HEK293 (cell line): Measurements from ENCODE around the gene PDF.

ENCODE experiments used
- CTCF ChIA-PET: fragments of 350-600 bp; formaldehyde crosslinking; extraction: SDS; loops from one replicate; lab custom pipeline; 2021; ENCODE audit warnings: antibody characterized with exemption; lab: Yijun Ruan, JAX
- POLR2A ChIA-PET: fragments of 300-600 bp; formaldehyde crosslinking; extraction: SDS; loops from one replicate; lab custom pipeline; 2020; ENCODE audit warnings: antibody characterized with exemption, inconsistent platforms; lab: Yijun Ruan, JAX
- H3K27ac ChIP-seq: fragments of 200-500 bp; sonication (Bioruptor generic); 2 replicates; pipeline ENCODE4 v1.5.1; 2014; ENCODE audit warnings: low read depth, low read length, control low read depth, inconsistent platforms; ENCODE audit errors: extremely low read depth
- H3K36me3 ChIP-seq, 2 experiments: fragments of 200-500 bp in 1 of 2; sonication (Bioruptor generic) in 1 of 2; 1 replicate in 1 of 2; 2 replicates in 1 of 2; pipeline ENCODE4 v1.5.1; 2014 to 2017; ENCODE audit warnings: inconsistent platforms in 2 of 2, low read length in 2 of 2; ENCODE audit not compliant: control insufficient read depth in 2 of 2, insufficient read depth in 1 of 2
- H3K4me1 ChIP-seq: fragments of 200-500 bp; sonication (Bioruptor generic); 2 replicates; pipeline ENCODE4 v1.5.1; 2014; ENCODE audit warnings: mild to moderate bottlenecking, low read length, inconsistent platforms; ENCODE audit not compliant: control insufficient read depth, insufficient read depth
- H3K4me3 ChIP-seq: 2 replicates; pipeline ENCODE4 v1.5.1; 2011; ENCODE audit warnings: low read depth, mild to moderate bottlenecking, control low read depth, low read length, moderate library complexity
- H3K9me3 ChIP-seq: fragments of 200-500 bp; sonication (Bioruptor generic); 2 replicates; pipeline ENCODE4 v1.5.1; 2014; ENCODE audit warnings: low read depth, low read length, inconsistent platforms; ENCODE audit not compliant: control insufficient read depth, insufficient read depth
- ATF2 ChIP-seq: fragments of 450-650 bp; formaldehyde crosslinking; IDR thresholded peaks from 2 replicates; pipeline ENCODE4 v1.5.1; 2016; ENCODE audit warnings: missing biosample characterization, missing genetic modification characterization, low read depth
- GLIS1 ChIP-seq: fragments of 450-650 bp; formaldehyde crosslinking; IDR thresholded peaks from 2 replicates; pipeline ENCODE4 v1.5.1; 2016; ENCODE audit warnings: missing biosample characterization, missing genetic modification characterization
- INSM2 ChIP-seq: fragments of 450-650 bp; formaldehyde crosslinking; IDR thresholded peaks from 2 replicates; pipeline ENCODE4 v1.5.1; 2016; ENCODE audit warnings: missing biosample characterization, missing genetic modification characterization
- KLF10 ChIP-seq: fragments of 450-650 bp; IDR thresholded peaks from 2 replicates; pipeline ENCODE4 v1.5.1; 2018; ENCODE audit warnings: missing biosample characterization, mild to moderate bottlenecking, missing genetic modification characterization
- KLF7 ChIP-seq: fragments of 450-650 bp; formaldehyde crosslinking; IDR thresholded peaks from 2 replicates; pipeline ENCODE4 v1.5.1; 2016; ENCODE audit warnings: missing biosample characterization, missing genetic modification characterization, borderline replicate concordance
- KLF8 ChIP-seq: fragments of 450-650 bp; formaldehyde crosslinking; IDR thresholded peaks from 2 replicates; pipeline ENCODE4 v1.5.1; 2016; ENCODE audit warnings: missing biosample characterization, missing genetic modification characterization
- MZF1 ChIP-seq: fragments of 450-650 bp; formaldehyde crosslinking; IDR thresholded peaks from 2 replicates; pipeline ENCODE4 v1.5.1; 2017; ENCODE audit warnings: missing biosample characterization, missing genetic modification characterization, borderline replicate concordance
- ZBTB1 ChIP-seq: fragments of 450-650 bp; formaldehyde crosslinking; IDR thresholded peaks from 2 replicates; pipeline ENCODE4 v1.5.1; 2016; ENCODE audit warnings: missing biosample characterization, missing genetic modification characterization
- ZEB2 ChIP-seq: fragments of 450-650 bp; formaldehyde crosslinking; IDR thresholded peaks from 2 replicates; pipeline ENCODE4 v1.5.1; 2016; ENCODE audit warnings: missing biosample characterization, missing genetic modification characterization
- ZFP69B ChIP-seq: fragments of 450-650 bp; formaldehyde crosslinking; IDR thresholded peaks from 2 replicates; pipeline ENCODE4 v1.5.1; 2016; ENCODE audit warnings: missing biosample characterization, missing genetic modification characterization
- ZNF121 ChIP-seq: fragments of 450-650 bp; formaldehyde crosslinking; IDR thresholded peaks from 2 replicates; pipeline ENCODE4 v1.5.1; 2016; ENCODE audit warnings: missing biosample characterization, missing genetic modification characterization
- ZNF132 ChIP-seq: fragments of 450-650 bp; formaldehyde crosslinking; IDR thresholded peaks from 2 replicates; pipeline ENCODE4 v1.5.1; 2017; ENCODE audit warnings: missing biosample characterization, missing genetic modification characterization, borderline replicate concordance
- ZNF2 ChIP-seq: fragments of 450-650 bp; formaldehyde crosslinking; IDR thresholded peaks from 2 replicates; pipeline ENCODE4 v1.5.1; 2016; ENCODE audit warnings: missing biosample characterization, missing genetic modification characterization
- ZNF23 ChIP-seq: fragments of 450-650 bp; formaldehyde crosslinking; IDR thresholded peaks from 2 replicates; pipeline ENCODE4 v1.5.1; 2016; ENCODE audit warnings: missing biosample characterization, missing genetic modification characterization, borderline replicate concordance
- ZNF239 ChIP-seq: fragments of 450-650 bp; formaldehyde crosslinking; IDR thresholded peaks from 2 replicates; pipeline ENCODE4 v1.5.1; 2016; ENCODE audit warnings: missing biosample characterization, missing genetic modification characterization
- ZNF24 ChIP-seq: fragments of 450-650 bp; formaldehyde crosslinking; IDR thresholded peaks from 2 replicates; pipeline ENCODE4 v1.5.1; 2016; ENCODE audit warnings: missing biosample characterization, missing genetic modification characterization
- ZNF292 ChIP-seq: fragments of 450-650 bp; formaldehyde crosslinking; IDR thresholded peaks from 2 replicates; pipeline ENCODE4 v1.5.1; 2016; ENCODE audit warnings: low read depth, missing biosample characterization, missing genetic modification characterization, borderline replicate concordance
- ZNF324 ChIP-seq: fragments of 450-650 bp; formaldehyde crosslinking; IDR thresholded peaks from 2 replicates; pipeline ENCODE4 v1.5.1; 2016; ENCODE audit warnings: missing biosample characterization, missing genetic modification characterization
- ZNF404 ChIP-seq: fragments of 450-650 bp; formaldehyde crosslinking; IDR thresholded peaks from 2 replicates; pipeline ENCODE4 v1.5.1; 2017; ENCODE audit warnings: missing biosample characterization, missing genetic modification characterization
- ZNF501 ChIP-seq: fragments of 450-650 bp; formaldehyde crosslinking; IDR thresholded peaks from 2 replicates; pipeline ENCODE4 v1.5.1; 2016; ENCODE audit warnings: missing biosample characterization, missing genetic modification characterization
- ZNF513 ChIP-seq: fragments of 450-650 bp; IDR thresholded peaks from 2 replicates; pipeline ENCODE4 v1.5.1; 2018; ENCODE audit warnings: missing biosample characterization, missing genetic modification characterization
- ZNF530 ChIP-seq: fragments of 450-650 bp; formaldehyde crosslinking; IDR thresholded peaks from 2 replicates; pipeline ENCODE4 v1.5.1; 2016; ENCODE audit warnings: low read depth, missing biosample characterization, missing genetic modification characterization
- ZNF549 ChIP-seq: fragments of 450-650 bp; IDR thresholded peaks from 2 replicates; pipeline ENCODE4 v1.5.1; 2018; ENCODE audit warnings: missing biosample characterization, missing genetic modification characterization, mild to moderate bottlenecking, inconsistent platforms, moderate library complexity
- ZNF624 ChIP-seq: fragments of 450-650 bp; formaldehyde crosslinking; IDR thresholded peaks from 2 replicates; pipeline ENCODE4 v1.5.1; 2017; ENCODE audit warnings: missing biosample characterization, missing genetic modification characterization
- ZNF629 ChIP-seq: fragments of 450-650 bp; formaldehyde crosslinking; IDR thresholded peaks from 2 replicates; pipeline ENCODE4 v1.5.1; 2017; ENCODE audit warnings: missing biosample characterization, missing genetic modification characterization
- ZNF692 ChIP-seq: fragments of 450-650 bp; formaldehyde crosslinking; IDR thresholded peaks from 2 replicates; pipeline ENCODE4 v1.5.1; 2016; ENCODE audit warnings: missing biosample characterization, missing genetic modification characterization
- ZNF76 ChIP-seq: fragments of 450-650 bp; formaldehyde crosslinking; IDR thresholded peaks from 2 replicates; pipeline ENCODE4; 2016; ENCODE audit warnings: low read depth, missing biosample characterization, missing genetic modification characterization, borderline replicate concordance
- ZNF785 ChIP-seq: fragments of 450-650 bp; formaldehyde crosslinking; IDR thresholded peaks from 2 replicates; pipeline ENCODE4 v1.5.1; 2016; ENCODE audit warnings: missing biosample characterization, missing genetic modification characterization
- ZNF792 ChIP-seq: fragments of 450-650 bp; formaldehyde crosslinking; IDR thresholded peaks from 2 replicates; pipeline ENCODE4 v1.5.1; 2016; ENCODE audit warnings: missing biosample characterization, missing genetic modification characterization

The PDF gene

GRCh38 chr16:69310653-69311532 lies 19.5 kb downstream of the PDF start, which contains the start of gene VPS4A (continued):
- TF ChIP-seq ZNF501 (tag by site-specific recombination) (no peak), ZNF629 (tag by site-specific recombination) (no peak), ZNF530 (no peak), ZNF23 (tag by site-specific recombination) (no peak), ZNF132 (tag by site-specific recombination) (no peak), ZNF692 (tag by site-specific recombination) (peak; percentile 12; the same call in 1 of the 2 replicates), ZFP69B (no peak), ZNF24 (no peak), ZNF292 (tag by site-specific recombination) (no peak), ZEB2 (0 out of 2 replicates have a peak, but pooled peaks have one; percentile 22), ZBTB1 (tag by site-specific recombination) (no peak), ZNF785 (tag by site-specific recombination) (no peak)

- no peaks in the 10 kb centered on the region for H3K4me1 ChIP-seq
- H3K27ac ChIP-seq: no peak overlapping the region
- ChIA-PET POLR2A (no interaction called here), CTCF (interaction anchor here (0.6 kb wide), 1 partner anchor 158 kb away, joined by 3 read pairs; no protein-coding TSS in a partner anchor)
- TF ChIP-seq KLF10 (tag by site-specific recombination) (no peak), GLIS1 (tag by site-specific recombination) (no peak), ZNF121 (tag by site-specific recombination) (no peak), MZF1 (tag by site-specific recombination) (no peak), ZNF792 (no peak), INSM2 (tag by site-specific recombination) (no peak), ZNF239 (tag by site-specific recombination) (no peak), ZNF76 (tag by site-specific recombination) (no peak)
- H3K9me3 ChIP-seq: no peaks in the 10 kb centered on the region
- H3K4me3 ChIP-seq: no peak overlapping the region
- peaks cover 10 to 18% of the 10 kb centered on the region in 2 experiments; a peak in 2 of 3 replicates for H3K36me3 ChIP-seq
Observed at GRCh38 chr16:69309316-69309715, 21.1 kb downstream of the PDF start.

- POLR2A ChIA-PET: no interaction called here
- no peak overlapping the region for H3K27ac ChIP-seq
- H3K4me1 ChIP-seq: no peaks in the 10 kb centered on the region
- H3K4me3 ChIP-seq: no peak overlapping the region
- peaks cover under 1 to 13% of the 10 kb centered on the region in 2 experiments; a peak in 2 of 3 replicates for H3K36me3 ChIP-seq
- CTCF ChIA-PET: no interaction called here
- H3K9me3 ChIP-seq: no peaks in the 10 kb centered on the region
- TF ChIP-seq ZNF239 (tag by site-specific recombination) (no peak), ATF2 (tag by site-specific recombination) (no peak), ZNF549 (tag by site-specific recombination) (no peak), ZNF624 (tag by site-specific recombination) (no peak), KLF8 (tag by site-specific recombination) (no peak), ZNF324 (tag by site-specific recombination) (no peak), ZNF2 (no peak), ZNF513 (tag by site-specific recombination) (no peak), KLF7 (tag by site-specific recombination) (no peak), ZNF404 (tag by site-specific recombination) (no peak)
Observed at GRCh38 chr16:69307856-69308255, 22.5 kb downstream of the PDF start.
